Measurements from ENCODE around the gene KCNQ1.

- no peak for TF ChIP-seq CTCF (IDR thresholded peaks at IDR 0.05)
- TF ChIP-seq POLR2A (IDR thresholded peaks at IDR 0.05) = no peak
Observed at GRCh38 chr11:2789331-2789730, 344.5 kb downstream of the KCNQ1 start.

Data from adrenal gland (tissue), 5 donors.